H54 (cell line): ENCODE results near the gene NPHP4.

ENCODE experiments used
- DNase-seq: peaks from one replicate; pipeline ENCODE4 v3.0.0; 2011; ENCODE audit warnings: low spot score, mixed read lengths; ENCODE audit not compliant: insufficient read length
- FAIRE-seq: peaks from 3 replicates; lab custom pipeline; 2011; peaks lifted over from hg19 to GRCh38; lab: Jason Lieb, UNC
- POLR2A ChIP-seq: IDR thresholded peaks from 2 replicates; pipeline ENCODE4 v1.6.1; 2011; ENCODE audit warnings: low read depth, mild to moderate bottlenecking, low read length

The NPHP4 gene

DNA sequence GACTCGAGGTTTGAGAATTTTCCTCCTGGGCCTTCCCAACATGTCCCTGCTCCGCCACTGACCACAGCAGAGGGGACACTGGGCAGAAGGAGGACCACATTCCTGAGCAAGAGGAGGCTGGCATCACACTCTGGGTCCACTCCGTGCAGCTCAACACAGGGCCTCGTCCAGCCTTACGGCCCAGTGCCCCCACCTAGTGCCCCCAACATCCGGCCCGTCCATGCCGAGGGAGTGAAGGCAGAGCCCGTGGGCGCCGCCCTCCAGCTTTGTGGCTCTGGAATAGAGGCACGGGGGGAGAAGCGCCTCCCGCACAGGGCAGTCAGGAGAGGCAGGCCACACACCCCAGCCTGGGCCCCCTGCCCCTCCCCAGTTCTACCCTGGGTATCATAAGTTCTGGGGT is 158.3 kb downstream of the NPHP4 start:
- no peak for DNase-seq
- FAIRE-seq, result no peak
- no peak for TF ChIP-seq POLR2A

GRCh38 chr1:5832916-5833895 is 159.0 kb downstream of the NPHP4 start:
- DNase-seq (no peak), FAIRE-seq (no peak)
- TF ChIP-seq POLR2A, result no peak

- DNase-seq (no peak), FAIRE-seq (no peak)
- no peak for TF ChIP-seq POLR2A
Observed at GRCh38 chr1:5831600-5832335, 160.5 kb downstream of the NPHP4 start.

DNA sequence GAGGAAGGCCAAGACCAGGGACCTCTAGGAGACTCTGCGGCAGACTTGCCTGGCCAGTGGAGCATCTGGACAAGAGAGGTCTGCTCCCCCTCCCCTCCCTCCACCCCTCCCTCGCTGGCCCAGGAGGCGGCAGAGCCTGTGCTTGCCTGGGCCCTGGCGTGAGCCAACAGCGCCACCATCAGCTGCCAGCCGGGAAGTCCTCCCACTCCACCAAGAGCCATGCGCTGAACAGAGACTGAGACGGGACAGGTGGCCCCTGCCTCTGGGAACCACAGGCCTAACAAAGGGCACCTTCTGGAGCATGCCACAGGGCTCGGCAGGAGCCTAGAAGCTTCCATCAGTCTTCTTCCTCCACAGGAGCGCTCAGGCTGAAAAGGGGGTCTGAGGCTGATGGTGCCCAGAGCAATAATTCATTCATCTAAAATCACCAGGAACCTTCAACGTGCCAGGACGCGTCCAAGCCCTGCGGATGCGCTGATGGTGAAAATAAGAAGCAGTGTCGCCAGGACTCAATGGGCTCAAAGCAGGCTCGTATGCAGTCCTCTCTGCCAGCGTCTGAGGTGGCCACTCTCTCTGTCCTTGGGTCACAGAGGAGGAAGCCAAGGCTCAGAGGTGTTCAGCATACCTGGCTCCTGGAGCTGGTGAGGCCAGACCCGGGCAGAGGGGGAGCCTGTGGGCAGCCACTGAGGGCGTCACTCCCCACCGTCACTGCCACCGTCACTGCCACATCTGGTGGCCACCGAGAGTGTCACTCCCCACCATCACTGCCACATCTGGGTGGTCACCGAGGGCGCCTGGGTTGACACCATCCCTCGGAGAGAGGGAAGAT is 161.2 kb downstream of the NPHP4 start:
- no peak for FAIRE-seq
- DNase-seq, result no peak
- no peak for TF ChIP-seq POLR2A

GRCh38 chr1:5829414-5829813 is 162.8 kb downstream of the NPHP4 start:
- no peak for TF ChIP-seq POLR2A
- FAIRE-seq (no peak), DNase-seq (no peak)

GRCh38 chr1:5828308-5828935 is 163.8 kb downstream of the NPHP4 start:
- no peak for TF ChIP-seq POLR2A
- FAIRE-seq (no peak), DNase-seq (no peak)

DNA sequence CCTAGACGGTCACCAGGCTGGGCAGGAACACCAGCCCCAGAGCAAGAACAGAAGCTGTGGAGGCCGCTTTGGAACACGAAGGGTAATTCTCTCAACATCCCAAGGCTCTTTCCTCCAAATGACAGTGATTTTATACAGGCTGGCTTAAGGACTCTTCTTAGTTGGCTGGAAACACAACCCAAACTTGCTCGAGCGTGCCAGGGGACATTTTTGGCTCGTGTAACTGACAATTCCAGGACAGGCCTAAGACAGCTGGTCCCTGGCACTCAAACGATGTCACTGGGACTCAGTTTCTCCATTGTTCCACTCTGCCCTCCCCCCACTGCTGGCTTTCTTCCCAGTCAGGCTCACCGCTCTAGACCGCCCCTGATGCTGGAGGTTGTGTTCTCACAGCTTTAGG is 164.7 kb downstream of the NPHP4 start:
- no peak for FAIRE-seq
- TF ChIP-seq POLR2A, result no peak
- no peak for DNase-seq

- no peak for DNase-seq
- no peak for TF ChIP-seq POLR2A
- no peak for FAIRE-seq
Observed at GRCh38 chr1:5826601-5827000, 165.6 kb downstream of the NPHP4 start.

DNA sequence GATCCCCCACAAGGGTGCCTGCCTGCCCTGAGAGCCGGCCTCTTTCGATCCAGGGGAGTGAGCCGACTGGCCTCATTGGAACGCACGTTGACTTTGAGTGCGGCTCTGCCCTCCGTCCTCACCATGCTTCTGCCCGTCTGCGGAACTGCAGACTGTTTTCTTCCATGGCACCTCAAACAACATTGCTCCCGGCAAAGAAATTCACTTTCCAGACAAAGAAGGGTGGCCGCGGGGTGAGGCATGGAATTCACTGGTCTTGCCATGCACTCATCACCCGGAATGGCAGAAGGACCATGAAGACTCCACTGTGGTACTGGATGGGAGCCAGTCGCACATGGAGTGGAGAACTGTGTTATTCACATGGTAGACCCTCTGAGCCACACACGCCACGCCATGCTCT is 169.5 kb downstream of the NPHP4 start:
- TF ChIP-seq POLR2A, result no peak
- FAIRE-seq (no peak), DNase-seq (no peak)

GRCh38 chr1:5822266-5822665 is 170.0 kb downstream of the NPHP4 start:
- DNase-seq, result no peak
- TF ChIP-seq POLR2A, result no peak
- no peak for FAIRE-seq

DNA sequence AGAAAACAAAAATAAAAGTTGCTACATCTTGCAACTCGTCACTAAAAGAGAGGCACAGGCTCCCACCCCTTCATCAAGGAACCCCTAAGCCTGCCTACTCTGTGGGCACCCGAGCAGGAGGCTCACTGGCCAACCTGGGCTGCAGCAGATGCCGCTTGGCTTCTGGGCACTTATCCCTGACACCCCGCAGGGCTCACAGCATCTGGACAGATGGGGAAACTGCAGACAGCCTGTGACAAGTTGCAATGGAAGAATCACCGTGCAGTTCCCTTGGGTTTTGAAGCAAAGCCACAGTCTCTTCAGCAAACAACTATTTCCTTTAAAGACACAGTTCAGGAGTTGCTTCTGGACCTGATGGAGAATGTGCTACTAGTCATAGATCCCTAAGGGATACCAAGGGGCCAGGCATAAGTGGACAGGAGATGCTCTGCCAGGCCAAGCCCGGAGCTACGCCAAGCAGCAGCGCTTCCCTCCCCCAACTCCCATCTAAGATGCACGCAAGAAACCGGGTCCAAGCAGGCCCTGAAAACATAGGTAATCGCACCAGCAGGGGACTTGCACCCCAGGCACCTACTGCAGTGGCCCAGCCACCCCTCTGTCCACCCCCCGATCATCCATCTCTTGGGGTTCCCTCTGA is 170.6 kb downstream of the NPHP4 start:
- TF ChIP-seq POLR2A, result no peak
- FAIRE-seq, result no peak
- DNase-seq, result no peak

DNA sequence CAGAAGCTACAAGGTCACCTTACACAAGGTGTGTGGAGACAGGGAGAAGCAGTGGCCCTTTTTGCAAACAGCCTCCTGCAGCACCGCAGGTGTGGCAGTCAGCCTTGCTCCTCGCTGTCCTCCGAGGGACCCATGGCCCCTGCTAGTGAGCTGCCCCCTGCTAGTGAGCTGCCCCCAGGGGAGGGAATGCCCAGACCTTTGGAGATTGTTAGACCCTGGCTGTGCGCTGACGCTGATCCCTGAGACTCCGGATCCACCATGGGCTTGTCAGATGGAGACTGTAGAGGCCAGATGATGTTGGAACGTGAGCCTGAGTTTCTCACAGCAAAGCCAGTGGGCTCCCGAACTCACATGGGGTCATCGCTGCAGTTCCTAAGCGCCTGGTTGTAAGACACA is 172.2 kb downstream of the NPHP4 start:
- DNase-seq (no peak), FAIRE-seq (no peak)
- no peak for TF ChIP-seq POLR2A
